ENCODE results near the gene DUSP15. TPM values are rescaled to one million over a fixed set of nuclear protein-coding genes. Genes with fewer than 3 reads are reported as not detected.

DUSP15 gene
- total and polyA plus RNA-seq, 4 donors, result 0.35 to 0.61 (median 0.42) TPM; not detected in 1

GRCh38 chr20:31894980-31895675 lies 24.8 kb upstream of the DUSP15 start:
- H3K27me3 ChIP-seq (ENCODE audit: control insufficient read depth in 4 of 4, insufficient read depth in 4 of 4, low read length in 3 of 4), result no peaks in the 10 kb centered on the region
- H3K9ac ChIP-seq (ENCODE audit: low read depth in 1 of 2, low read length in 2 of 2), result no peak overlapping the region
- no peak for TF ChIP-seq JUND (IDR thresholded peaks at IDR 0.05)
- TF ChIP-seq ZBTB33 (IDR thresholded peaks at IDR 0.05), result no peak
- TF ChIP-seq YY1 (IDR thresholded peaks at IDR 0.05), result no peak
- TF ChIP-seq RXRA (IDR thresholded peaks at IDR 0.05), result no peak
- TF ChIP-seq HNF4G (IDR thresholded peaks at IDR 0.05), result no peak
- TF ChIP-seq HNF4A (conservative IDR thresholded peaks at IDR 0.05), result no peak
- no peak for TF ChIP-seq ATF3 (IDR thresholded peaks at IDR 0.05)
- no peak for TF ChIP-seq RAD21 (IDR thresholded peaks at IDR 0.05)
- no peaks in the 10 kb centered on the region for H3K36me3 ChIP-seq (ENCODE audit: control insufficient read depth in 4 of 4, insufficient read depth in 3 of 4, low read depth in 1 of 4, low read length in 3 of 4)
- H3K9me3 ChIP-seq (ENCODE audit: control insufficient read depth in 4 of 4, low read length in 3 of 4), result no peaks in the 10 kb centered on the region
- no peaks in the 10 kb centered on the region for H3K4me1 ChIP-seq (ENCODE audit: control insufficient read depth in 4 of 4, insufficient read depth in 4 of 4, low read length in 3 of 4)
- 53% methylated on average over 8 of the region's 8 CpGs for WGBS
- no peak overlapping the region for H3K27ac ChIP-seq (ENCODE audit: low read depth in 1 of 2, low read length in 2 of 2)
- DNase-seq (ENCODE audit: low spot score), result no peak
- no peak overlapping the region for H3K4me3 ChIP-seq (ENCODE audit: low read depth in 1 of 3, low read length in 3 of 3)

GRCh38 chr20:31890646-31891045 lies 20.3 kb upstream of the DUSP15 start:
- H3K4me3 ChIP-seq (ENCODE audit: low read depth in 1 of 3, low read length in 3 of 3), result no peak overlapping the region
- H3K4me1 ChIP-seq (ENCODE audit: control insufficient read depth in 4 of 4, insufficient read depth in 4 of 4, low read length in 3 of 4), result no peaks in the 10 kb centered on the region
- H3K36me3 ChIP-seq (ENCODE audit: control insufficient read depth in 4 of 4, insufficient read depth in 3 of 4, low read depth in 1 of 4, low read length in 3 of 4), result no peaks in the 10 kb centered on the region
- TF ChIP-seq ZBTB33 (IDR thresholded peaks at IDR 0.05) (no peak), JUND (IDR thresholded peaks at IDR 0.05) (no peak), EGR1 (IDR thresholded peaks at IDR 0.05; ENCODE audit: low read depth in 2 of 2) (no peak), TAF1 (conservative IDR thresholded peaks at IDR 0.05) (no peak), NR2F2 (IDR thresholded peaks at IDR 0.05) (no peak), HNF4G (IDR thresholded peaks at IDR 0.05) (no peak), ATF3 (IDR thresholded peaks at IDR 0.05) (no peak), YY1 (IDR thresholded peaks at IDR 0.05) (no peak), SP1 (IDR thresholded peaks at IDR 0.05) (no peak), MAX (IDR thresholded peaks at IDR 0.05) (no peak), FOXA2 (IDR thresholded peaks at IDR 0.05) (no peak), GABPA (IDR thresholded peaks at IDR 0.05 in 1 of 2, conservative IDR thresholded peaks at IDR 0.05 in 1 of 2) (no peak)
- WGBS, result 65% methylated on average over 8 of the region's 8 CpGs
- no peak overlapping the region for H3K27ac ChIP-seq (ENCODE audit: low read depth in 1 of 2, low read length in 2 of 2)
- H3K9ac ChIP-seq (ENCODE audit: low read depth in 1 of 2, low read length in 2 of 2), result no peak overlapping the region
- peaks cover 0 to 3% (median 0%) of the 10 kb centered on the region in 4 donors for H3K27me3 ChIP-seq (ENCODE audit: control insufficient read depth in 4 of 4, insufficient read depth in 4 of 4, low read length in 3 of 4)
- H3K9me3 ChIP-seq (ENCODE audit: control insufficient read depth in 4 of 4, low read length in 3 of 4), result no peaks in the 10 kb centered on the region
- DNase-seq (ENCODE audit: low spot score), result no peak
